CD4-positive, alpha-beta T cell treated with Interleukin-17A for 4 hours (primary cell): Measurements from ENCODE around the gene TNK2.
"Not testable (repeated sequence)": the region's sequence is repeated elsewhere in the genome, so short reads cannot be mapped to it uniquely, and the experiment has no call there.

Source experiments
- DNase-seq: peaks from one replicate; pipeline ENCODE4 v3.0.0-alpha.2; 2020; ENCODE audit warnings: mixed read lengths

The TNK2 gene

DNA sequence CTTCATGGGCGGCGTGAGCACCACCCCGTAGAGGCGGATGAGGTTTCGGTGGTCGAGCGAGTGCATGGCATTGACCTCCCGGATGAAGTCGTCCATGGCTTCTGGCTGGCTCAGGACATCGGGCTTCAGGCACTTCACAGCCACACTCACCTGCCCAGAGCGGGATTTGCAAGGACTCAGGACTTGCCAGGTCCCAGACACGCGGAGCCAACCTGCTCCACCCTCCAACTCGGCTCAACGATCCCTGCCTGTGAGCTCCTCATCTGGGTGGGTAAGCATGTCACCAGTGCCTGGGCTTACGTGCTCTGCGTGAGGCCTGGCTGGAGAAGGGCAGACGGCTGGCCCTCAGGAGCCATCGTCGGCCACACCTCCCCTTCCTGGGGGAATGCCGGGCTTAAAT lies 25.2 kb downstream of the TNK2 start:
- DNase-seq, result no peak

DNA sequence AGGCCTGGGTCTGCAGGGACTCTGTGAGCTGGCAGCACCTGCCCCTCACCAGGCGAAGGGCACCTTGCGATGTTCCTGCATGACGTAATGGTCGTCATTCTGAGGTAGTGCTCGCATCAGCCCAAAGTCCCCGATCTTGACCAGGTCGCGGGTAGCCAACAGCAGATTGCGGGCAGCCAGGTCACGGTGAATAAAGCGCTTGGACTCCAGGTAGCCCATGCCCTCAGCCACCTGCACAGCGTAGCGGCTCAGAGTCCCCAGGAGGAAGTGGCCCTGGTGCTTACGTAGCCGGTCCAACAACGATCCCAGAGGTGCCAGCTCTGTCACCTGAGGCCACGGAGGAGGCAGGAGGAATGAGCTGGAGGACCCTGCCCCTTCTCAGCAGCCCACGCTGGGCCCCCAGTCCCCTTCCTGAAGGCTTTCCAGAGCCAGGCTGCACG lies 26.3 kb downstream of the TNK2 start:
- no peak for DNase-seq

DNA sequence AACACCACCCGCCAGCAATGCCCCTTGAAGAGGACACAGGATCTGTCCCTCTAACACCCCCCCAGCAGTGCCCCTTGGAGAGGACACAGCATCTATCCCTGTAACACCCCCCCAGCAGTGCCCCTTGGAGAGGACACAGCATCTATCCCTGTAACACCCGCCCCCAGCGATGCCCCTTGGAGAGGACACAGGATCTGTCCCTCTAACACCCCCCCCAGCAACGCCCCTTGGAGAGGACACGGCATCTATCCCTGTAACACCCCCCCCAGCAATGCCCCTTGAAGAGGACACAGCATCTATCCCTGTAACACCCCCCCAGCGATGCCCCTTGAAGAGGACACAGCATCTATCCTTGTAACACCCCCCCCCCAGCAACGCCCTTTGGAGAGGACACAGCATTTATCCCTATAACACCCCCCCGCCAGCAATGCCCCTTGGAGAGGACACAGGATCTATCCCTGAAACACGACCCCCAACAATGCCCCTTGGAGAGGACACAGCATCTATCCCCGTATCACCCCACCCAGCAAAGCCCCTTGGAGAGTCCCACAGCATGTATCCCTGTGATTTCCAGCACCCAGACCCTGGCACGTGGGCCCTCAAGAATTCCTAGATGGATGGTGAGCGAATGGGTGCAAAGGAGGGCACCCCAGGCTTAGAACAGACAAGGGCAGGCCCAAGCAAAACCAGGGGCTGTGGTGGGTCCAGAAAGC lies 26.9 kb downstream of the TNK2 start:
- no peak for DNase-seq

GRCh38 chr3:195880037-195880431 lies 28.3 kb downstream of the TNK2 start:
- no peak for DNase-seq

GRCh38 chr3:195879416-195880036 lies 28.8 kb downstream of the TNK2 start:
- no peak for DNase-seq

- DNase-seq, result no peak
These were observed 29.7 kb downstream of the TNK2 start for GRCh38 chr3:195878424-195879274.

DNA sequence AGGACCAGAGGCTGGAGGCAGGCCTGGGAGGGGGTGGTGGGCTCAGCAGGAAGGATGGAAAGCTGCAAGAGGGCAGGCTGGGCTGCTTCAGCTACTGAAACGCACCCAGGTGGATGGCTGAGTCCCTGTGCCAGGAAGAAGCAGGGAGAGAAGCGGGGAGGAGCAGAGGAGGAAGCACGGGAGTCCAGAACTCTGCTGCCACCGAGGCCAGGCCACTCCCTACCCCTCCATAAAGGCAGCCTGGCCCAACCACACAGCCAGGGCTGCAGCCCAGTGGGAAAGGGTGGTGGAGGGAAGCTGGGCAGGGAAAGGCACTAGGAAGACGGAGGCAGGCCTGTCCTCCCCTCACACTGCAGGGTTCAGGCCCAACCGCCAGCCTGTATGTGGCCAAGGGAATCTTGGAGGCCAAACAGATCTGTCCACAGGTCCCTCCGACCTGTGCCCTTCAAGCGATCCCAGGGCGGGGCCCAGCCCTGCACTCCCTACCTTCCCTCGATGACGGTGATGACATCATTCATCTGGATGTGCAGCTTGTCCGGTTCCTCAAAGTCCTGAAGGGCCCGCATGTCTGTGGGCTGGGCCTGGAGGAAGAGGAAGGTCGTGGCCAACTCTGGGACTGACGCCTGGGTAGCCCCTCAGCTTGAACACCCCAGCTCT lies 30.5 kb downstream of the TNK2 start:
- DNase-seq, result no peak

DNA sequence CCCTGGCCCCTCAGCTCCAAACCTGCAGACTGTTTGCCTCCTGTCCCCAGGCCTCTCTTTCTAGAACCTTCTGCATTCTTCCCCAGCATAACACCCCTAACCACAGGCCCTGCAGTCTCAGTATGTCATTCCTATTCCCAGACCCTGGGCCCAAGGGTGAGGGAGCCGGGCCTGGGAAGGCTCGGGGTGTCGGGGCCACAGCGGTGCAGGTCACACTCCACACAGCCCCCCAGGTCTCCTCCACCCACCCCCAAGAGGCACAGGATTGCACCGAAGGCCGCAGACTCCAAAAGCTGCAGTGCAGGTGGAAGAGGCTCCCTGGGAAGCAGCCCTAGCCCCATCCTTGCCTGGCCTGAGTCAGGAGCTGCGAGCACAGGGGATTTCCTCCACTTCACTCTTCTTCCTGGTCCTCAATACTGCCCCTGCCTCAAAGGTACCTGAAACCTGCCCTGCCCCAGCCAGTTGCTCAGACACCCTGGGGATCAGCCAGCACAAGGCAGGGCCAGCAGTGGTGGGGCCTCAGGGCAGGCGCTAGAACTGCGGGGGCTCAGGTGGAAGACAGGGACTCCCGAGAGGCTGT lies 31.1 kb downstream of the TNK2 start:
- DNase-seq, result no peak

DNA sequence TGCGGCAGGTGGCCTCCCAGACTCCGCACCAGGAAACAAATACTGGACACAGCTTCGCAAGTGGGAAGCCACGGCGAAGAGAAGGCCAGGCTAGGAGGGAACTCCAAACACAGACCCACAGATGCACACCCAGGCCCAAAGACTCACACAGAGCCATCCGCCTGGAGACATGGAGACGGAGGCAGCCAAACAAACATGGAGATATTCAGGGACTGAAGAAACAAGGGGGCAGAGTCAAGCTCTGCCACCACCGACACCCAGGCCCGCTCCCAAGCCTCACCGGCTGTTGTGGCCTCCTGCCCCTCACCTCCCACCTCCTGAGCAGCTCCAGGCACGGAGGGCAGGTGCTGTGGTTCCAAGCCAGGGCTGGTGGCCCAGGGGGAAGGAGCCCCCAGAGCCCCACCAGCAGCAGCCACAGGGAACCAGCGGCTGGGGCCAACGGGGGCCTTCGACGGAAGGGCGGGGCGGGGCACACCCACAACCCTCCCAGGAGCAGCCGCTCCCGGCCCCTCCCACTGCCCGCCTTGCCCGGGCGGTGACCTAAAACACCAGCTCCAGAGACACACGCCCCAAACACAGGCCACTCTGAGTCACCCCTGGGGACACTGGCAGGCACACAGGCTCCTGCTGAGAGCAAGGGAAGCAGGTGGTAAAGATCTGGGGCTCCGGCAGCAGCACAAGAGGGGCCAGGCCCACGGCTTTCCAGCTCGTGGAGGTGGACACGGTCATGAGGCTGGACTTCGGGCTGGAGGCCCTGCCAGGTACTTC lies 31.9 kb downstream of the TNK2 start:
- peak; percentile 44 for DNase-seq

DNA sequence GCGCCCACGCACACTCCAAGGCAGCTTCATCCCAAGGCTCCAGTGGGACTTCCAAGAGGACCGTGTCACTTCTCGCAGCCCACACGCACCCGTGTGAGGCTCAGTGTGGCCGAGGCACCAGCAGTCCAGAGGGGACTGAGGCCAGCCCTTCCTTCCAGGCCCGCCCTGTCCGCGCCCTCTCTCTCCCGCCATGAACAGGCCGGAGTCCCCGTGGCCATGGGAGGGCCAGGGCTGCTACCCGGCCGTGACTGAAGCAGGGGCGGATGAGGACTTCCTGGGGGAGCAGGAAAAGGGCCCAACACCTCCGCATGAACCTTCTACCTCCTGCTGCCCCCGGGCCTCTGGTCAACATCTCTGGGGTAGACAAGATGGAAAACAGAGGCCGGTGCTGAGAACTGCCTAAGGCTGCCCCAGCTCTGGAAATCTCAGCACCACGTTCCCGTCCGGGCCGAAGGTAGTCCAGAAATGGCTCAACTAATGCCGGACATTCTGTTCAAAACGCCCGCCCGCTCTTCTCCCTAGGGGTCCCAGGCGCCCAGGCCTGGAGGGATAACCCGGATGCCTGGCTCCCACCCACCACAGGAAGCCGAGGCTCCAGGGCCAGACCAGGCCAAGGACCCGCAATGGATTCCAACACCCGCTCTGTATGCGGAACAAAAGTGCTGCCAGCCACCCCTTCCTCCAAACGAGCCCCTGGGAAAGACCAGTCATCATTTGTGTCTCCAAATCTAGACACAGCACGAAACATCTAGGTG lies 32.7 kb downstream of the TNK2 start:
- DNase-seq, result no peak

- no peak for DNase-seq
These were observed 34.4 kb downstream of the TNK2 start for GRCh38 chr3:195873971-195874370.

DNA sequence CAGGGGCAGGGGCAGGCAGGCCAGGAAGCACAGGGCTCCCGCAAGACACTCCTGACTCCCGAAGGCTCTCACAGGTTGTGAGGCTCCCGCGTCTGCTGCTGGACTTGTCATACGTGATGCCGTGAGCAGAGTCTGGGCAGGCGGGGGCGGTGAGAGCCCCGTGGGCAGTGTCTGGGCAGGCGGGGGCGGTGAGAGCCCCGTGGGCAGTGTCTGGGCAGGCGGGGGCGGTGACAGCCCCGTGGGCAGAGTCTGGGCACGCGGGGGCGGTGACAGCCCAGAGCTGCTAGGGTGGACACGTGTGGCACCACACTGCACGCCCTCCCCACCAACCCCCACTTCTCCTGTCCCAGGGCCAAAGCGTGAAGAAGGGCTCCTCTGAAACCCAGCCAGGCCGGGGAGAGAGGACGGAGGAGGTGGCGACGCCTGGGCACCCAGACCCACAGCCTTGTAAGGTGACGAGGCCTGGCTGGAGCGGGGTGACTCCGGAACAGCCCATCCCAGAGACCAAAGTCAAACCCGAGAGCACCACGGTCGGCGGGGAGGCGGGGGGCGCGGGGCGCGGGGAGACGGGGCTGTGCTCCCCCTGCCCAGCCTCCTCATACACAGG lies 35.0 kb downstream of the TNK2 start:
- no peak for DNase-seq

DNA sequence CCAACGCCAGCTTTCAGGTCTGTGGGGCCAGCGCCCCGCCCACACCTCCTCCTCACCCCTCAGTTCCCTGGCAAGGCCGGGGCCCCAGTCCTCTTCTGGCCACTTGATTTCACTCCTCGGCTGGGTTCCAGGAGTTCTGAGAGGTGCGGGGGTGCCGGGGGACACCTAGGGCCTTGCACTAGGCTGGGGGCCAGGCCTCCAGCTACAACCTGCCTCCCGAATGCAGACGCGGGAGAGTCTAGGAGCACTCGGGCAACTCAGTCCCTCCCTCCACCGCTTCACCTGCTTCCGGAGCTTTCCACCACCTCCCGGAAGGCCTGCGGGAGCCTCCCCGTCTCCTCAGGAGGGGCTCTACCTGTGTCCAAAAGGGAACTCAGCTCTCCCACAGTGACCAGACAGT lies 35.6 kb downstream of the TNK2 start:
- no peak for DNase-seq

GRCh38 chr3:195872097-195872496 lies 36.3 kb downstream of the TNK2 start:
- DNase-seq, result no peak

- DNase-seq, result not testable (repeated sequence)
These were observed 36.7 kb downstream of the TNK2 start for GRCh38 chr3:195871686-195872085.

DNA sequence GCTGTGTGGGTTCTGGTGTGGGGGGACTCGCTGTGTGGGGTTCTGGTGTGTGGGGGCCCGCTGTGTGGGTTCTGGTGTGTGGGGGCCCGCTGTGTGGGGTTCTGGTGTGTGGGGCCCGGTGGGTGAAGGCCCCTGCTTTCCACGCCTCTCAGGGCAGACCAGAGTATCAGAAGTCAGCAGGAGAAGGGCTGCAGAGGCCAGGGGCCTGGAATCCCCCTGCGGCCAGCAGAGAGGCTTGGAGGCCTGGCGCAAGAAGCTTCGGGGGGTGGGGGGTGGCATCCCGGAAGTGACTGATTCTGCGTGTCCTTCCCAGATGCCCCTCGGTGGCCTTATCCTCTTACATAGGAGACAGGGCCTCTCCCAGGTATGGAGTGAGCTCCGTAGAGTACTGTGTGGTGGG lies 37.4 kb downstream of the TNK2 start:
- DNase-seq, result no peak

GRCh38 chr3:195870442-195870841 lies 37.9 kb downstream of the TNK2 start:
- DNase-seq, result no peak

- no peak for DNase-seq
These were observed 38.8 kb downstream of the TNK2 start for GRCh38 chr3:195869413-195870001.

DNA sequence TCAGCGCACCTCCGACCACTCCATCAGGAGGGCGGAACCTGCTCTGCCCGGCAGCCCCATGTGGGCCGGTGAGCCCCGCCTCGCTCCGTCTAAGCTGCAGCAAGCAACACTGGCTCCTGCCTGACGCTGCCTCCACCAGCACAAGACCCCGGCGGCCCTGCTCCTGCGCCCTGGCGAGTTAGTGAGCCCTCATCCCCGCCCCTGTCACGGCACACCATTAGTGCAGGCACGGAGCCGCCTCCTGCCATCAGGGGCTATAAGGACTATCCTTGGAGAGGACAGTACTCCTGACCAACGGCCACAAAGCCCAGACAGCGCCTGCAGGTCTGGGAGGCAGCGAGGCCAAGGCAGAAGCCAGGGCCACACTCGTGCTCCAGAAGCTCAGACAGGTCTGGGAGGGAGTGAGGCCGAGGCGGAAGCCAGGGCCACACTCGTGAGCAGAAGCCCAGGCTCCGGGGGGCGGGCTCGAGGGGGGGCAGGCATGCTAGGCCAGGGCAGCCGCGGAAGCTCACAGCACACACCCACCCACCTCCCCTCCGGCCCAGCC lies 39.4 kb downstream of the TNK2 start:
- no peak for DNase-seq

DNA sequence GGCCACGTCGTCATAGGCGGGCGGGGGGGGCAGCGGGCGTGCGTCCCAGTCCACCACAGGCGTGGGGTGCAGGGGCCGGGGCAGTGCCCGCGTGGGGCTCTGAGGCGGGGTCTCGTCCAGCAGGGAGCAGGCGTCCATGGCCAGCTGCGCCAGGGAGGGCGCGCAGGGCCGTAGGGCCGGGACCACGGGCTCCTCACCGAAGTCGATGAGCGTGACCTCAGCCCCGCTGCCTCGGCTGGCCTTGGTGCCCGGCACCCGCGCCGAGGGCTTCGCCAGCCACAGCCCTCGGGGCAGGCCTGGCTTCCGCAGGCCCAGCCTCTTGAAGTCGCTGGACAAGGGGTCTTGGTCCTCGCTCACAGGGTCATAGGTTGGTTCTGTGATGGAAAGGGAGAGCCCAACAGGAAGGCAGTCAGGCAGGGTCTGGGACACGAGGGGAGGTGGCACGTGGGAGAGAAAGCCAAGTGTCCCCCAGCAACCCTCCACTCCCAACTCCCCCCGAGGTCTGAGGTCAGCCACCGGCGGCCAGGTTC lies 40.0 kb downstream of the TNK2 start:
- no peak for DNase-seq
